ENCODE data around the gene SLC9C1.
A peak's percentile ranks its signal among the peaks of the same experiment; 100 is the strongest.

Gene SLC9C1

GRCh38 chr3:112293368-112294321, at the start of gene SLC9C1:
TSS of gene SLC9C1 (minus strand) at chr3:112294216. CDS start at chr3:112286791, 7,425 bp downstream.
- peak; percentile 74 for DNase-seq (ENCODE audit: low read depth)

GRCh38 chr3:112341386-112341785, 47.4 kb upstream of the SLC9C1 start:
- no peak for DNase-seq (ENCODE audit: low read depth)

DNA sequence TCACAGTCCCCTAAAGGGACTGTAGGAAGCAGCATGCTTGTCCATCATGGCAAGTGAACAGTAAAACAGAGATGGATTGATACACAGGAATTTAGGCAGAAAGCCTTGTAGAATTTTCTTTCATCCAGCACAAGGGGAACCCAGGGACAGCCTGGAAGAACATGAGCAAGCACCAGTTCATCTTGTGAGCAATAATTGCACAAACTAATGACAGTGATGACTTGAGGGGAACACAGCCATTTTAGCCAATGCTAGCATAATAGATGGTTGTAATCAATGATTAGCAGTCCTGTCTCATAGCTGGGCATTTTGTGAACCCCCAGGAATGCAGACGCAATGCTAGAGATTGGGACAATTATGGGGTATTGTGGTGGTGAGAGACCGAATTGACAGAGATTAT, 45.6 kb upstream of the SLC9C1 start:
- DNase-seq (ENCODE audit: low read depth), result no peak

GRCh38 chr3:112339134-112339533, 45.1 kb upstream of the SLC9C1 start:
- DNase-seq (ENCODE audit: low read depth), result no peak

DNA sequence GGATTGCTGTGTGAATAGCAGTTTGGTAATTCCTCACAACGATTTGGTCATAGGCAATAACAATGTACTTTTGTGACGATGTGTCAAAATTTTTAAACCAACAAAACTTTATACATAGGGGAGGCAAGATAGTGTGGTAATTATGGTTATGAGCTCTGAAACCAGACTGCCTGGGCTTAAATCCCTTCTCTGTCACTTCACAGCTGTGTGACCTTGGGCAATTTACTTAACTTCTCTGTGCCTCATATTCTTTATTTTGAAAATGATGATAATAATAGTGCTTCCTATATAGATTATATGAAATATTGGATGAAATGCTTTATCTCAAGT, 44.7 kb upstream of the SLC9C1 start:
- no peak for DNase-seq (ENCODE audit: low read depth)

DNA sequence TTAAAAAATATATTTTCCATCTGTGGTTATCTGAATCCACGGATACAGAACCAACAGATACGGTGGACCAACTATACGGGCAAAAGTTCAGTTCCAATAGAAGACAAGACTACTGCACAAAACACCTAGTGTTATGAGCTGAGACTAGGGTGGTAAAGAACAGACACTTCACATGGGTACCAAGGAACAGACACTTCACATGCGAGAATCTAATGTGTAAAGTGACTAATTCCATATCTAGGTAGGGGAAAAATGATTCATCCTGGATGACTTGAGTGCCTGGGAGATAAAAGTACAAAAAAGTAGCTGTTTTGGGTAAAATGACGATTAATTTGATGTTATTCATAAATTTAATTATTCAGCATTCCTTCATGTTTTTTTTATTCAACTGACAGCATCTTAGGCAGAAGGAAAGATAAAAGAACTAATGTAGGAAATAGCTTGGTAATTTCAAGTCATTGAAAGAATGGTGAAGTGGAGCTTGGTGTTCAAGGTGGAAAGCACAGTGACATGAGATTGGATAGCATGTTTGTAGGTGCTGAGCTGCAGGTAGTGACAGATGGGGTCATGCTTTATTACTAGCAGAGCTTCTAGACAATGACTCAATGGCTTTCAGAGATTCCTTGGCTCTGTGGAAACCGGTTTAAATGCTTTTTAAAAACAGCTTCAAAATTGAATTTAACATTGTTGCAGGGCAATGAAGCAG, 44.2 kb upstream of the SLC9C1 start:
- DNase-seq (ENCODE audit: low read depth), result peak; percentile 19

GRCh38 chr3:112335434-112335781, 41.4 kb upstream of the SLC9C1 start:
- no peak for DNase-seq (ENCODE audit: low read depth)

DNA sequence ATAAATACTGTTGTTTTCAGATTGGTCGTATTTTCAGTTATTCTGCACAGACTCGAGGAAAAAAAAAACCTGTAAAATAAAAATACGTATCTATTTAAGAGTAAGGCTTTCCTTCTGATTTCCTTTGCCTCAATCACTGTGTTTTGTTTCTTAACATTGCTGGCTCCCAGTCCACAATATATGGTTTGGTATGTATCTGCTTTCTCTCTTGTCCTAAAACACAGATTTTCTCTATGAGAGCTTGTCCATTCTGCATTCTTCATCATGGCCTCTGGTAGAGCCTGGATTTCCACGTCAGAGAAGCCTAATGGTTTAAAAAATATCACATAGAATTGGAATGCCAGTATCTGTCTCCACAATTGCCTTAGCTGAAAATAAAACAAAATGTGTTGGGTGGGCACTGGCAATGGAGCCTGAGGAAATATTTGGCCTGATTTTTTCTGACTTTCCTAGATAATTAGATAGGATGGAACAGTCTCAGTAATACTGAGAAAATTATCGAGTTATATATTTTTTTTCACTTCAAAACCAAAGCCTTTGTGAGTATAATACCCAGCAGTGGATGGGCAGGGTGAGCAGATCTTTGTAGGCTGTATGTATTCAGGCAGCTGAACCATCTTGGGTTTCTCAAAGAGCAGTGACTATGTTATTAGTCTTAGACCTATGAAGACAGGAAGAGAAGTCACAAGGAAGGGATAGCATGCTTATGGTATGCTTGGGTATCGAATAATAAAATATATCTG, 40.8 kb upstream of the SLC9C1 start:
- DNase-seq (ENCODE audit: low read depth), result no peak

DNA sequence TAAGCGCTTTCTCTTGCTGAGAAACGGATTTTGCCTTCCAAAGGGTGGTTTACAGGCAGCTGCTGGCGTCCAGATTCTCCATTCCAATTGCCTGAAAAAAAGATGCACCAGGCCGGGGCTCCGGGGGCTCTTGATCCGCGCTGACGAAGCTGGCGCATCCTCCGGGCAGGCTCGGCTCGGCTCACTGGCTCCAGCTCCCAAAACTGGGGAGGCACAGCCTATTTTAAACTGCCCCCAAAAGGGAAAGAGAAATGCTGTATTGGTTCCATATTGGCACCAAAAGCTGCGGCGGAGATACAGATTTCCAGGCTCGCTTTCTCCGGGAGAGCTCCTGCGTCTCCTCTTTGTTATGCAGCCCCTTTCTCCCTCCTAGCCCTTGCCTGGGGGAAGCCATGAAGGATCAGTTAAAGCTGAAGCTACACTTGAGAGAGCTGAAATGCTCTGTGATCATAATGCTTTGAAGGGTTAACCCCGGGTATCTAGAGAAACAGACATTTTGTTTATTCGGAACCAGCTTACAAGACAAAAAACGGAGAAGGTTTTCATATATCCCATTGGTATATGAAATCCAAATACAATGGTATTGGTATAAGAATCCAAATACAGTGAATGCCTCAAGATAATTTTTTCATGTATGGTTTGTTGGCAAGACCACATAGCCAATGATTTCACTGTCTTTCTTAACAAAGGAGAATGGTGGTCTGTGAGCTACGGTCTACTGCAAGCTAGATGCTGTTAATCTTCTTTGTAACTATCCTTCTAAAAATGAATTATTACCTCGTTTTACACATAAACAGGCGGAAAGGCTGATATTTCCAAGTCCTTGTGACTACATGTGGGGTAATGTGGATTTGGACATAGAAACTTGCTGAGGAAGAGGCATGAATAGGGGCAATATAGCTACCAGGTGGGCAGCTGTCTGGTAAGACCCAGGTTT, 39.6 kb upstream of the SLC9C1 start:
- DNase-seq (ENCODE audit: low read depth), result peak; percentile 13

- peak; percentile 58 for DNase-seq (ENCODE audit: low read depth)
These were observed 39.0 kb upstream of the SLC9C1 start, which contains the start of gene CD200 for GRCh38 chr3:112333002-112333380. TSS of gene CD200 (plus strand) at chr3:112333156. CDS start at chr3:112333213, 57 bp downstream.

GRCh38 chr3:112331851-112332250, 37.8 kb upstream of the SLC9C1 start:
- no peak for DNase-seq (ENCODE audit: low read depth)

GRCh38 chr3:112327371-112327951, 33.4 kb upstream of the SLC9C1 start:
- DNase-seq (ENCODE audit: low read depth), result peak; percentile 78

DNA sequence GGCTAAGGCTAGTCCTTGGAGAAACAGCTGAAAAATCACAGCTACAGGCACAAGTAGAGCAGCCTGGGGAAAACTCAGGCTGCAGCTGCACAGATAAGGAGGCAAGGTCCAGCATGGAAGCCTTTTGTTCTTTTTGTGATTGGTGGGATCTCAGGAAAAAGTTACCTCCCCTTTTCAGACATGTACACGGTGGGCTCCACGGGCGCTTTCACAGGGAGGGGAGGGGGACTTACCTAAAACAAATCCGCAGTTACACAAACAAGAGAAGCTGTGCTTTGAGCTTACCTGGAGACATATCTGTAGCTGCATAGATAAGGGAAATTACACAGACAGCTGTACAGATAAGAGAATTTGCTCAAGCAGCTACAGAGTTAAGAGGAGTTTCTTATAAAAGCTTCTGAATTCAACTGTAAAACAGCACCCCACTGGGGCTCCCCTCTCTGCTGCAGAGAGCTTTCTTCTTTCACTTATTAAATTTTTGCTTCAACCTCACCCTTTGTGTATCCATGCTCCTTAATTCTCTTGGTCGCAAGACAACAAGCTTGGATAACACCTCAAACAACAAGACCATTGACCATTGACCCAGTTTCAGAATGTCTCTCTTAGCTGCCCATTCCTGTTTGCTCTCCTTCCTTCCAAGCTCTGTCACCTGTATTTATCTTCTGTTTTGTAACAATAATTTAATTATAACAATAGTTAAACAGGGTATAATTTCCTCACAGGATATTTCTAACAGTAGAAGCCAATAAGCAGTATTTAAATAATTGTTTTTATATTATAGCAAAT, 28.0 kb upstream of the SLC9C1 start:
- no peak for DNase-seq (ENCODE audit: low read depth)

GRCh38 chr3:112320691-112321090, 26.7 kb upstream of the SLC9C1 start:
- no peak for DNase-seq (ENCODE audit: low read depth)

GRCh38 chr3:112319516-112320276, 25.7 kb upstream of the SLC9C1 start:
- no peak for DNase-seq (ENCODE audit: low read depth)

DNA sequence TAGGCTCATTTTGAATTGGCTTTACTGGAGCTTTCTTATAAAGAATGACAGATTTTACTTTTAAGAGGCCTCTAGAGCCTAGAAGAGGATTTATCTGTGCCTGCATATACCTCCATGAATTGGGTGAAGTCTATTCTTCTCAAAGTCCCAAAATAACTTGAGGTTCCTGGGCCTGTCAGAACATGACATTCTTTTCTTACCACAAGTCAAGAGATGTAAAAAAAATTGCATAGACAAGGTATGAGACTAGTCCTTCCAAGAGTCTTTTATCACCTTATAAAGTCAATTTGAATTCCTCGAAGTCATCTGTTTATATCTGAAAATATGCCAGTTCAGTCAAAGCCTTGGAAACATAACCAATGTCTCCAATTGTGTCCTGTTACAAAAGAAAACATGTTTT, 21.8 kb upstream of the SLC9C1 start:
- no peak for DNase-seq (ENCODE audit: low read depth)

DNA sequence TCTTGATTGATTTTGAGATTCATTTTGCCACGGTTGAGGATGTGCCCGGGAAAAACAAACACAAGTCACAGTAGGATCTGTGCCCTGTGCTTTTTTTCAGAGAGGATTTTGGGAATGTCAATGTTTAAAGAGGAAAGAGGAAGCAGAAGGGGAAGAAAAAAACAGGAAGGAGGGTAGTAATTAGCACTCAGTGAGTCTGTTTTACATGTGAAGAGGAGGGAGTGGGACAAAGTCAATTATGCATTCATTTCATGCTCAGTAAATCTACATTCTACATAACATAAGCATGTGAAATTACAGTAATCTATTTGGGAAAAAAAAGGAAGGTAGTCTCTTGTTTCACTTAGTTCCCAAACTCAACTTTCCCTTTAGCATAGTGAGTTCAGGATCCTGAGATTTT, 20.6 kb upstream of the SLC9C1 start:
- DNase-seq (ENCODE audit: low read depth), result no peak

- DNase-seq (ENCODE audit: low read depth), result no peak
These were observed 14.3 kb upstream of the SLC9C1 start for GRCh38 chr3:112308151-112308911.

DNA sequence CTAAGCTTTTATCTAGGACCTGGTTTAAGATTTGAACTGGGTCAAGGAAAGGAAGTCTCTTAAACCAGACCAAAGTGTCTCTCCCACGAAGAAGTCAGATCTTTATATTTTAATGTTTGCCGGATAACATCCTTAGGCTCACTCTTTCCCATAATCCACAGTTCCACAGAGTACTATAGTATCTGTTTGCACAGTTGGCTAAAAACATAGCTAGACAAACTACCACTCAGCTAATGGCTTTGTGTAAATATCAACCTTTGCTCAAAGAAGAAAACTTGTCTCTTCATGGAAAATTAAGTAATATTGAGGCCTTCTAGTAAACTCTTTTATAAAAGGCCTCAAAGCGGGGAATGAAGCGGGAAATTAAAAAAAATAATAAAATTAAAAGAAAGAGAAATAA, 13.5 kb upstream of the SLC9C1 start:
- no peak for DNase-seq (ENCODE audit: low read depth)

All from ELR (cell line).